AG08396 (cell line): ENCODE data around the gene CACNA1H.
"Not testable (repeated sequence)": the region's sequence is repeated elsewhere in the genome, so short reads cannot be mapped to it uniquely, and the experiment has no call there.

ENCODE experiments used
- DNase-seq: peaks from one replicate; pipeline ENCODE4 v3.0.0; 2012; ENCODE audit warnings: low spot score, mixed read lengths

The CACNA1H gene

GRCh38 chr16:1175566-1176279, 22.8 kb downstream of the CACNA1H start:
- no peak for DNase-seq

DNA sequence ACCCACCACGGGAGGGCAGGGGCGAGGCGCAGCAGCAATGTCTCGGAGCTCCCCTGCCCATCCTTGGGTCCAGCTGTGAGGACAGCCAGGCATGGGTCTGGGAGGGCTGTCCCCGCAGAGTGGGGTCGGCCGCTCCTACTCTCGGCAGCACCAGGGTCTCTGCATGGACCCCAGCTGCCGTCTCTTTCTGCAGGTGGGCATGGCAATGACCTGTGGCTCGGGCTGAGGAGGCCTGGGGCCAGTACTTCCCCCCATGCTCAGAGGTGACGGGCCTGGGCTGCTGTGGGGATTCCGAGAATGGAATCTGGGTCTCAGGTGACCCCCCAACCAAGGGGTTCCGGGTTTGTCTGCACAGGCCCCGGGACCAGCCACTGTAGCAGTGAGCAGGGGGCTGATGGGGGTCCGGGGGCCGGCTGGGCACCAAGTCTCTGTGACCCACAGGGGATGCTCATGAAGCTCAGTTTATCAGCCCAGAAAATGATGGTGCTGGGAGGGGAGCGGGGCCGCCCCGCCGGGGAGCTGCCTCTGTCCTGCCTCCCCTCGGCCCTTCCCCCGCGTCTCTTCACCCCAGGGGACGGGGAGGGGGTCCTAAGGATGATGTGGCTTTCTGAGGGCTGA, 23.5 kb downstream of the CACNA1H start:
- DNase-seq = no peak

DNA sequence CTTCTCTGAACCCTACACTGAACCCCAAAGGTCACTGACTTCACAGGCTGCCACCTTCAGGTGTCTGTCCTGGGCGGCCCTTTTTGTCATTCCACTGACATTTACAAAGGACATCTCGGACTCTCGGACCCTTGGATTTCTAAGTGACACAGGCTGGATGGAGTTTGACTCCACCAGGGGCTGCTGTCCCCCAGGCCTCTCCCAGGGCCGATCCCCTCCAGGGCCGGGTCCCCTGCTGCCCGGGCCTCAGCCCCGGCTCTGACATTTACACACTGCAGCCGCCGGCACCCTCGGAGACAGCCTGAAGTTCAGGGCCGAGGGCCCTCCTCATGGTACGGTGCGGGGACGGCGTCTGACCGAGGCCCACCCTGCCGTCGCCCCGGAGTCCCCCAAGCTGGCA, 24.1 kb downstream of the CACNA1H start:
- DNase-seq = no peak

DNA sequence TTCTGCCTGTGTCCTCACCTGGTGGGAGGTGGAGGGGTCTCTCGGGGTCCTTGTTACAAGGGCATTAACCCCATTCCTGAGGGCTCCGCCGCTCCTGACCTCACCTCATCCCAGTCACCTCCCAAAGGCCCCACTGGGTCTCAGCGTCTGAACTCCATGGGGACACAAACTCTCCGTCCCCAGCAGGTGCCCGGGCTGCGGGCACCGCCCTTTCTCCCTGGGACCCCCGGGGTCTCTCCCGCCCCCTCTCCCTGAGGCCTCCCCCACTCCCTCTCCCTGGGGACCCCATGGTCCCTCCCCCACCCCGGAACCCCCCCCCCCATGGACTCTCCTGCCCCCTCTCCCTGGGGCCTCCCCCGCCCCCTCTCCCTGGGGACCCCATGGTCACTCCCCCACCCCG, 24.8 kb downstream of the CACNA1H start:
- DNase-seq = no peak

DNA sequence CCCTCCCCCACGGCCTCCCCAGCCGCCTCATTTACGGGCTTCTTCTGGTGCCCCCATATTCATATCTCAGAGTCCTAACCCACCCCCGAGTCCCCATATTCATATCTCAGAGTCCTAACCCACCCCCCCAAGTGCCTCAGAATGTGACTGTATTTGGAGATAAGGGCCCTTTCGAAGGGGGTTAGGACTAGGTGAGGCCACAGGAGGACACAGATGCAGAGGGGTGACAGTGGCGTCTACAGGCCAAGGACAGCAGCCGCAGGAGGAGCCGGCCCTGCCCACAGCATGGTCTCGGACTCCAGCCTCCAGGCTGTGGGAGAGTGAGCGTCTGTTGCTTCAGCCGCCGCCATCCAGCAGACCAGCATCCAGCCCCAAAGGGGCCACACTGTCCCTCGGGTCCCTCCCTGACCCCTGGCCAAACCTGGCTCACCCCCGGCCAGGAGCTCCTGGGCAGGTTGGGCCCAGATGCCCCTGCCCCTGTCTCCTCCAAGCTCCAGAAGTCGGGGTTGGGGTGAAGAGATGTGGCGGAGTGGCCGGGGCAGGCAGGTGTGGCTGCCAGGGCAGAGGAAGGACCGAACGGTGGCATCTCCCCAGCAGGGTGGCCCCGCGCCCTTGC, 25.5 kb downstream of the CACNA1H start:
- no peak for DNase-seq

- DNase-seq = no peak
Measured at GRCh38 chr16:1180549-1181403, 27.9 kb downstream of the CACNA1H start.

- no peak for DNase-seq
Measured at GRCh38 chr16:1181404-1182315, 28.8 kb downstream of the CACNA1H start.

- DNase-seq = peak; percentile 88
Measured at GRCh38 chr16:1182316-1182671, 29.4 kb downstream of the CACNA1H start.

DNA sequence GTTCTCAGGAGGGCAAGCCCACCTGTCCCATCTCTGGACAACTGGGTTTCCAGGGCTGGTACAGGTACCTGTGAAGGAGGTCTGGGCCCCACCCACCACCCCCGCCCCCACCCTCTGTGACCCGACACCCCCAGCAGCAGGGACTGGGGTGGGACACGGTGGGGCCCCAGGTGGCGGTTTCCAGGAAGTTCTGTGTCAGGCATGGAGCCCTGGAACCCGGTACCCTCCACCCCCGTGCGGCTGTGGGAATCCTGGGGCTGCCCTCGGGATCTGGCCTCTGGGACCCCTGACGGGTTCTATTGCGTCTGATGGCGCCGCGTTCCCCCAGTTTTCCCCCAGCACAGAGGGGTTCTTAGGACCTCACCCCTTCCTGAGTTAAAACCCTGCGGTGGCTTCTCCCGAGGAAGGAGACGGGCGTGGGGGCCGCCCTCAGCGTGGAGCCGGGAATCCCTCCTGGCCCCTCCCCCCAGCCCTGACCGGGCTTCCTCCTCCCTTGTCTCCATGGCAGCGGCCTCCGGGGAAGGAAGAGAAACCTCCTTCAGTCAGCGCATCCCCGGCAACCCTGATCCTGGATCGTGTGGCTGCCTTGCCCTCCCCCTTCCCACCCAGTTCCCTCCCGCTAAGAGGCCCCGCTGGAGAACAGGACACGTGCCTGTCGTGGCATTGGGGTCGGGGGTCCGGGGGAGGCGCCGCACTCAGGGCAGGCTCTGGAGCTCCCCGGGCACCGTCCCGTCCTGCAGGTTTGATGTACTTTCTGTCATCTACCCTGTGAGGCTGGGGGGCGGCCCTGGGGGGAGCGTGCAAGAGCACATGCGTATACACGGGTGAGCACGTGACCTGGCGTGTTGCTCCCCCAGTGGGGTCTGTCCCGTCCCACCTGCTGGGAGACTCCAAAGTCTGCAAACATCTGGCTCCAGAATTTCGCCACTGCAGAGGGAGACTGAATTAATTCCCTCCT, 30.3 kb downstream of the CACNA1H start:
- peak; percentile 84 for DNase-seq

GRCh38 chr16:1184156-1184868, 31.4 kb downstream of the CACNA1H start:
- no peak for DNase-seq

GRCh38 chr16:1184980-1185379, 32.1 kb downstream of the CACNA1H start:
- no peak for DNase-seq

GRCh38 chr16:1185460-1186207, 32.7 kb downstream of the CACNA1H start:
- DNase-seq = not testable (repeated sequence)

GRCh38 chr16:1188432-1189189, 35.7 kb downstream of the CACNA1H start:
- peak; percentile 81 for DNase-seq

DNA sequence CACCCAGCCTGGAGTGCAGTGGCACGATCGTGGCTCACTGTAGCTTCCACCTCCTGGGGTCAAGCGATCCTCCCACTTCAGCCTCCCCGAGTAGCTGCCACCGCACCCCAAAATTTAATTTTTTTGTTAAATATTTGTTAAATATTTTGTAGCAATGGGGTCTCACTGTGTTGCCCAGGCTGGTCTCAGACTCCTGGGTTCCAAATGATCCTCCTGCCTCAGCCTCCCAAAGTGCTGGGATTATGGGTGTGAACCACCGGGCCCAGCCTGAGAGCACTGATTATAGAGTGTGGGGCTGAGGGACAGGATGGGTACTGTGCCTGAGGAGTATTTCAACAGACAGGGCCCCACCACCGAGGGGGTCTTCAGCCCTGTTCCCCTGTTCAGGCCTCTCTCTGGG, 36.5 kb downstream of the CACNA1H start:
- no peak for DNase-seq

DNA sequence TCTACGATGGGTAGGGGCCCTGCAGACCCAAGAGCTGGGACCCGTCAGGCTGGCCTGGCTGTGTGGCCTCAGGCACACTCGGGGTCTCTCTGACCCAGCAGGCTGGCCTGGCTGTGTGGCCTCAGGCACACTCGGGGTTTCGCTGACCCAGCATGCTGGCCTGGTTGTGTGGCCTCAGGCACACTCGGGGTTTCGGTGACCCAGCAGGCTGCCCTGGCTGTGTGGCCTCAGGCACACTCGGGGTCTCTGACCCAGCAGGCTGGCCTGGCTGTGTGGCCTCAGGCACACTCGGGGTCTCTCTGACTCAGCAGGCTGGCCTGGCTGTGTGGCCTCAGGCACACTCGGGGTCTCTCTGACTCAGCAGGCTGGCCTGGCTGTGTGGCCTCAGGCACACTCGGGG, 37.9 kb downstream of the CACNA1H start:
- not testable (repeated sequence) for DNase-seq

- no peak for DNase-seq
Measured at GRCh38 chr16:1192384-1193073, 39.6 kb downstream of the CACNA1H start.

DNA sequence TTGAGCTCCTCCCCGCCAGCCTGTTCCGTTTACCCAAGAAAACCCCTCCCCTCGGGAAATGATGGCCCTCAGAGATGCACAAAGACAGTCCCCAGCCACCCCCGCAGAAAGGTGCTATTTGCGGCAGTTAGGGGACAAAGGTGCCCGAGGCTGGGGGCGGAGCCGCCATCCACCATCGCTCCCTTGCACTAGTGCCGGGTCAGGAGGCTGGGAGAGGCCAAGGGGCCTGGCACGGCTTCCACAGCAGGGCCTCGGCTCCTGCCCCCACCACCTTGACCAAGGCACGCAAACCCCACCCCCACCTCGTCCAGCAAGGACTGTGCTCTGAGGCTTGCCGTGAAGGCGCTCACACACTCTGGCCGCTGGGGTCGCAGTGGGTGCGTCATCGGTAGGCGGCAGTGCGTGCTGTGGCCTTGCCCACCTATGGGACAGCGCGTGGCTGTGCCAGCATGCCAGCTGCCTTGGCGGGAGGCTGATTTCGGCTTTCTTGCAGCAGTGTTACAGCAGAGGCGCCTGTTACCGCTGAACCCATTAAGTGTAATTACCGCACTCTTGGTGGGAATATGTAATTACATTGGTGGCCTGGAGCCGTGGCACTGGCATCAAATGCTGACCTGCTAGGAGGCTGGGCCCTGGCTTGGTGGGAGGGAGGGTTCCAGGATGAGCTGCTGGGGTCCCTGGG, 40.4 kb downstream of the CACNA1H start:
- DNase-seq = no peak
